Stimulated activated naive CD4-positive, alpha-beta T cell treated with Interleukin-2 at 50 U/mL for 16 hours (primary cell): ENCODE data around the gene DPY19L2.
"Not testable (repeated sequence)": the region's sequence is repeated elsewhere in the genome, so short reads cannot be mapped to it uniquely, and the experiment has no call there.

Source experiments
- DNase-seq: peaks from one replicate; lab custom pipeline; 2025; lab: John Stamatoyannopoulos, UW

Gene DPY19L2

DNA sequence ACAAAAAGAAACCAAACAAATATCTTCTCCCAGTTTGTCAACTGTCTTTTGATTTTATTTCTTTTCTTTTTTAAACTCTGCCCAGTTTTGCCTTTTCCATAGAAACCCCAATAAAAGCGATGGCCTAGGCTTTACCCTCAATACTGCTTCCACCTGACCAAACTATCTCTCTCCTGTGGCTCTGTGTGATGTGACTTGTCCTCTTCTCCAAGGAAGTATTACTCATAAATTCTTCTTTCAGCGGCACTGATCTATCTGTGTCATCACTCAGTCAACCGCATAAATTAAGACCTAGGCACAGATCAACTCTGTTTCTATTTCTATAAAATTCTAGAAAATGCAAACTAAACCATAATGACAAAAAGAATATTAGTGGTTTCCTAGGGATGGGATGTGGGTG is 9.8 kb downstream of the DPY19L2 start:
- not testable (repeated sequence) for DNase-seq

DNA sequence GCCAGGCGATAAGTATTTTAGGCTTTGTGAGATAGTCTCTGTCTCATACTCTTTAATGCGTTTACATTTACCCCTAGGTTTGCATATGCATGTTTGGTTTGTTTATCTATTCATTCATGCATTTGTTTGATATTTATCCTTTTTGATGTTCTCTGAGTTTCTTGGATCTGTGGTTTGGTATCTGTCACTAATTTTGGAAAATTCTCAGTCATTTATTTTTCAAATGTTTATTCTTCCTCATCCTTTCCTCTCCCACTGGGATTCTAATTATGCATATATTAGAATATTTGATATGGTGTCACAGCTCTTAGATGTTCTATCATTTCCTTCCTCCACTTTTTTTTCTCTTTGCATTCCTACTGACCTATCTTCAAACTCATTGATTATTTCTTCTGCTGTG is 11.9 kb downstream of the DPY19L2 start:
- not testable (repeated sequence) for DNase-seq

DNA sequence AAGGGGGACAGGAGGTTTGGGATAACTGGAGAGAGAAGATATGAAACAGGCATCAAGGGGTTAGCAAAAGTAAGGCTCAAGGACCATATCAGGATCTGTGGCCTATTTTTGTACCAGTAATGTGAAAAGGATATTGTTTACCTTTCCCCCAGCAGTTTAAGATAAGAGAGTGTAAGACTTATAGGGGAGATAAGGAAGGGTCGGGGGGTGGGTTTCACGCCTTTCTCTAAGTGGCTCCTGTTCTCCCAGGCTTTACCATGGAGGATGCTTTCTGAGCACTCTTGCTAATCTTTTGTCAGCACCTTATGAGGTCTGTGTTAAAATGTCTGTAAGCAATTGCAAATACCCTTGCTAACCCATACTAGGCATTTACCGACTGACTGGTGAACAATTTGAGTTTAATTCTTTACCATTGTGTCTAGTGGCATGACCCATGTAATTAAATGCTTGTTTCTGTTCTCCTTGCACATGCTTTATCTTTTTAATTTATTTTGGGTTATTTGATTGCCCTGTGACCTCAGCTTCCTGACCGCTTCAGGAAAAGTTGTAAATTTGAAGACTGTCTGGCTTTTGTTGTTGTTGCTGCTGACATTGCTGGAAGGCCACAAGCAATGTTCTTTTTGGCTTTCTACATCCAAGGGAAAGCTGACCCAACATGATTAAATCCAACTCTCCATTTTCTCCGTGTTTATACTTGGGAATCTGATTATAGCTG is 12.6 kb downstream of the DPY19L2 start:
- not testable (repeated sequence) for DNase-seq

DNA sequence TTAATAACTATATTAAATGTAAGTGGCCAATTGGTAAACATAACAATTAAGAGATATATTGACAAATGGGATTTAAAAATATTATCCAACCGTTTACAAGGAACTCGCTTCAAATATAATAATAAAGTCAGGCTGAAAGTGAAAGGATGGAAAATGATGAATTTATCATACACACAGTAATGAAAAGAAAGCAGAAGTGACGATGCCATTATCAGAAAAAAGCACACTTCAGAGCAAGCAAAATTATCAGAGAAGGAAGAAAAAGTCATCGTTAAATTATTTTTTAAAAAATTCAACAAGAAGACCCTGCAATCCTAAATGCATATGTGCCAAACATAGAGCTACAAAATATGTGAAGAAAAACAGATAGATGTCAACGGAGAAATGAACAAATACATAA is 13.8 kb downstream of the DPY19L2 start:
- DNase-seq, result not testable (repeated sequence)

DNA sequence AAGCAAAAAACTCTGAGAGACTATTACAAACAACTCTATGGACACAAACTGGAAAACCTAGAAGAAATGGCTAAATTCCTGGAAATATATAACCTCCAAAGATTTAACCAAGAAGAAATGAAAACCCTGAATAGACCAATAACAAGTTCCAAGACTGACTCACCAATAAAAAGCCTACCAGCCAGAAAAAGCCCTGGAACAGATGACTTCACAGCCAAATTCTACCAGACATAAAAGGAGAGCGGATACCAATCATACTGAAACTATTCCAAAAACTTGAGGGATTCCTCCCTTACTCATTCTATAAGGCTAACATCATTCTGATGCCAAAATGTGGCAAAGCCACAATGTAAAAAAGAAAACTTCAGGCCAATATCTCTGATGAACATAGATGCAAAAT is 18.8 kb downstream of the DPY19L2 start:
- DNase-seq, result not testable (repeated sequence)

DNA sequence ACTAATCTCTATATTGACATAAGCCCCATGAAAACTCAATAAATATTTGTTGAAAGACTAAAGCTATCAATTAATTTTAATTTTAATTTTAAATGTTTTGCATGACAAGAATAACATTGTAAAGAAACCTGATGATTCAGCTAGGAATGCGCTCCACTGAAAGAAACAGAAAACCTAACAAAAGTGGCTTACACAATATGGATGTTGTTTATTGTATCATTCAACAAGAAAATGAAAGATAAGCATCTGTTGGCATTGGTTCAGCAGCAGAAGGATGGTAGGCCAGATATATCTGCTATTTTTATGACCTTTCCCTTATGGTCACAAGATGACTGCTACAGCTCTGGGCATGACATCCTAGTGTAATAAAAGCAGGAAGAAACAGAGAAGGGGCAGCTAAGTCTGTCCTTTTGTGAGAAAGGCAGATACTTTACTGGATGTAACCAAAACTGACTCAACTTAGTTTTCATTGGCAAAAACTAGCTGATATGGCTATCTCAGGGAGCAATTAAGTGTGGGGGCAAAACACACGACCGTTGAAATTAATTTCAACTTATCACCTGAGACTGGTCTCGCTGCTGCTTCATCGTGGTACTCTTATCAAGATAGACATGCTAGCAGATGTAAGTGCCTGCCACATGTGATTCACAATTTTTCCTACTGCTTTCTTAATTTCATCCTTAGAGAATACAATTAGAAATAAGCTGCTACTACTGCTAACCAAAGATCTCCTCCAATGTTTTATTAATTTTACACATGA is 24.7 kb downstream of the DPY19L2 start:
- DNase-seq, result not testable (repeated sequence)

DNA sequence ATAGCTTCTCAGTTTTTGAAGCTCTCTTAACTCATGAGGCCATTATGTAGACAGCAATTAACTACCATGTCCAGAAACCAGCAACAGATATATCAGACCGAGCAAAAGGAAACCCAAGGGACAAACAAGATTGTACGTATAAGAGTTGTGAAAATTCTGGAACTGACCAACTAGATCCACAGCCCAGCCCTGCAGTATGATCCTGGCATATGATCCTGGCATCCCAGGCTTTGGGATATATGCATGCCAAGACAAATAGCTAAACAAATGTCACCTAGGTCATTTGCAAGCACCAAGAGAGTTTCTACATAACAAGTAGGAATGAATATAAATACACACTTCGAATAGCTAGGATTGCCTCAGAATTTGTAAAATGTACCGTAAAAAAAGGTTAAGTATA is 44.0 kb downstream of the DPY19L2 start:
- DNase-seq, result not testable (repeated sequence)

DNA sequence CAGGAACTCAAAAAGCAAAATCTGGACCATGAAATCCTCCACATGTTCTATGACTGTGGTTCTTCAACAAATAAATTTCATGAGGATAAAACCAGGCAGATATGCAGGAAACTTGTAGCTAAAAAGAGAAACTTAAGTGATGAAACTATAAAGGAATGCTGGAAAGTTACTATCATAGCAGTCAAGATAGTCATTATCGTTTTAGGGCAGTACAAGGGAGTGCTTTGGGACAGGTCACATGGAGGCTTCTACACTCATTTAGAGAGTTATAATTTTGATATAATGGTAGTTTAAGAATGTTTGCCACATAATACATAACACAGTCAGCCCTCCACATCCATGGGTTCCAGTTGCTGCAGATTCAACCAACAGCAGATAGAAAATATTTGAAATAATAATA is 52.7 kb downstream of the DPY19L2 start:
- DNase-seq, result not testable (repeated sequence)

DNA sequence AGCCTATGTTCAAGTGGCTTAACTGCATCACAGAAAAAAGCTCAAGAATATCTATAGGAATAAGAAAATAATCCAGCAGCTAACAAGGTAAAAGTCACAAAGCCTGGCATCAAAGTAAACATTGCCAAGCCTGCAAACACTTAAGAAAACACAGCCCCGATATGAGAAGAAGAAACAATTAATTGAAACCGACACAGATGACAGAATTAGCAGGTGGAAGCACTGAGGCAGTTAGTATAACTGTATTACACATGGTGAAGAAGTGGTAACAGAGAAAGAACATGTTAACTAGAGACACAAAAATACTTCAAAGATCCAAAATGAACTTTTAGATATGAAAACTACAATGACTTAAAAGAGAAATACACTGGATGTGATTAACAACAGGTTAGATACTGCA is 57.0 kb downstream of the DPY19L2 start:
- DNase-seq, result not testable (repeated sequence)

DNA sequence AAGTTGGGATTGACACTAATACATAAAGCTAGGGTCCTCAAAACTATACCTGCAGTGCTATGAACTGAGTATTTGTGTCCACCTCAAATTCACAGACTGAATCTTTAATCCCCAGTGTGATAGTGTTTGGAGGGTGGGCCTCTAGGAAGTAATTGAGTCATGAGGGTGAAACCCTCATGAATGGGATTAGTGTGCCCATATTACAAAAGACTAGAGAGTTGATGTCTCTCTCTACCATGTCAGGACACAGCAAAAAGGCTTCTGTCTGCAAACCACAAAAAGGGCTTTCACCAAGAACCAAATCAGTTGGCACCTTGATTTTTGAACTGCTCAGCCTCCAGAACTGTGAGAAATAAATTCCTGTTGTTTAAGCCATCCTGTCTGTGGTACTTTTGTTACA is 59.0 kb downstream of the DPY19L2 start:
- DNase-seq, result not testable (repeated sequence)

DNA sequence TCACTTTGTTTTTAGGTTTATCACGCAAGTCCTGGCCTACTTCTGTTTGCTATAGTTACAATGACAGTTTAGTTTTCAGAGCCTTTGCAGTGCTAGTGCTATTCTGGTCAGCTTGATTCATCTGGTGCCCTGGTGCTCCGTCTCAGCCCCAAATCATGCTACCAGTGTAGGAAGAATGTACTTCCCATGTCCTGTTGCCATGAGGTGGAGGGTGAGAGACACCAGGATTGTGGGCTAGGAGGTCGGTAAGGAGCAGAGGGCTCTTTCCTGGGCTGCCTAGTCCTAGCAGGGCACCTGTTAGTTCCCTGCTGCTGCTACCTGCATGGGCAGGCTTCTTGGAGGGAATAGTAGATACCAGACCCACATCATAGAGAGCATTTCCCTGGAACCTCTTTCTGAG is 63.3 kb downstream of the DPY19L2 start:
- not testable (repeated sequence) for DNase-seq

DNA sequence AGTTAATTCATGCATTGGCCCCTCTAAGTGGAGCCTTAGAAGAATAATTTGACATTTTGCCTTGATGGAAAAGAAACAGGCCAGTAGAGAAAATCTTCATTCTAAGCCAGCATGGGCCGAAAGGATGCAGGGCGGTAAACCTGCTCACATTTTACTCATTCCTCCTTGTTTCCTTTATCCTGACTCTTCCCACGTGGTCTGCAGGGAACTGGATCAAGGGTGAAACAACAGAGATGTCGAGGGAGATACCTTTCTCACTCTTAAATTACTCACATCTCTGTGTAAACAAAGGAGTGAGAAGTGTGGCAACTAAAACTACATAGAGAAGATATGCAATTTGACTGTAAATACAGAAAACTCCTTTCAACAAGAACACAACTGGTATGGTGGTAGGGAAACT is 73.5 kb downstream of the DPY19L2 start:
- DNase-seq, result not testable (repeated sequence)

DNA sequence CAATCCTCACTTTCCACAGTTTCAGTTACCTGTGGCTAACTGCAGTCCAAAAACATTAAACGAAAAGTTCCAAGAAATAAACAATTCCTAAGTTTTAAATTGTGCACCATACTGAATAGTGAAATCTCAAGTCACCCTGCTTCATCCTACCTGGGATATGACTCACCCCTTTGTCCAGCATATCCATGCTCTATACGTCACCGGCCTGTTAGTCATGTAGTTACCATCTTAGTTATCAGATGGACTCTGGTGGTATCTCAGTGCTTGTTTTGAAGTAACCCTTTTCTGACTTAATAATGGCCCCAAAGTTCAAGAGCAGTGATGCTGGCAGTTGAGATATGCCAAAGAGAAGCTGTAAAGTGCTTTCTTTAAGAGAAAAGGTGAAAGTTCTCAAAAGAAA is 83.9 kb downstream of the DPY19L2 start:
- not testable (repeated sequence) for DNase-seq

DNA sequence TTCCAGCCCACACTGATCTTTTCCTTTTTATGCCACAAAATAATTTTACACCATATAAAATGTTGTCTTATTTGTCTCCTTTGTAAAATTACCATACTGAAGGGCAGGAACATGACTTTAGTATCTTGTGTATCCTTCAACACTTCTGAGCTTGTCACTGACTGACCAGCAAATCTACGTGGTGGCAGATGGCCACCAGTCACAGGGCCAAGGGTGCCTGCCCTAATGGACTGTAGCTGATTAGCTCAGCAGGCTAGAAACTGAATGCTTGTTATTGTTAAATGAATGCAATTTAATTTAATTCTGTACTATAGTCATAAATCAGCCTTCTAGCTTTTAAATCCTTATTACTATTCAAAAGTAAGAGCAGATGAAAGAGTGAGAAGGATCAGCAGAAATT is 85.0 kb downstream of the DPY19L2 start:
- not testable (repeated sequence) for DNase-seq

DNA sequence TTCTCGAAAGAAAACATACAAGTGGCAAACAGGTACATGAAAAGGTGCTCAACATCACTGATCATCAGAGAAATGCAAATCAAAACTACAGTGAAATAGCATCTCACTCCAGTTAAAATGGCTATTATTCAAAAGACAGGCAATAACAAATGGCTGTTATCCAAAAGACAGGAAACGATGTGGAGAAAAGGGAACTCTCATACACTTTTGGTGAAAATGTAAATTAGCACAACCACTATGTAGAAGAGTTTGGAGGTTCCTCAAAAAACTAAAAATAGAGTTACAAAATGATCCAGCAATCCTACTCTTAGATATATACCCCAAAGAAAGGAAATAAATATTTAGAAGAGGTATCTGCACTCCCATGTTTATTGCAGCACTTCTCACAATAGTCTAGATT is 90.7 kb downstream of the DPY19L2 start:
- DNase-seq, result not testable (repeated sequence)

DNA sequence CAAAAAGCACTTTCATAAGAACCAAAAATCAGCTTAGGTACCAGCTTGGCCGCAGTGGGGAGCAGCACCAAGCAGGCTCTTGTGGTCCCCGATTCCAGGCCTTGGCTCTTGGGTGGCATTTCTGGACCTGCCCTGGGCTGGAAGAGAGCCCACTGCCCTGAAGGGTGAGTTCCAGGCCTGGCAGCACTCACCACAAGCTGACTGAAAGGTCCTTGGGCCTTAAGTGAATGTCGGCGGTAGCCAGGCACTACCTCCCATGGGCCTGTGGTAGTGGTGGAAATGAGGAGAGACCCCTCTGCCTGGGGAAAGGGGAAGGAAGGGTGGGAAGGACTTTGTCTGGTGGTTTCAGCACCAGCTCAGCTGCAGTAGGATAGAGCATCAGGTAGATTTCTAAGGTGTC is 96.3 kb downstream of the DPY19L2 start:
- DNase-seq, result not testable (repeated sequence)

DNA sequence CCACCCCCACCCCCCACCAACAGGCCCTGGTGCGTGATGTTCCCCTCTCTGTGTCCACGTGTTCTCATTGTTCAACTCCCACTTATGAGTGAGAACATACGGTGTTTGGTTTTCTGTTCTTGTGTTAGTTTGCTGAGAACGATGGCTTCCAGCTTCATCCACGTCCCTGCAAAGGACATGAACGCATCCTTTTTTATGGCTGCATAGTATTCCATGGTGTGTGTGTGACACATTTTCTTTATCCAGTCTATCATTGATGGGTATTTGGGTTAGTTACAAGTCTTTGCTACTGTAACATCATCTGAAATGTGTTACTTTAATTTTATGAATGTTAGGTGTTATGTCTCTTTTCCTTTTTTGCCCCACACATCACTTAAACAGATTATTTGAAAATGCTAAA is 109.8 kb downstream of the DPY19L2 start:
- not testable (repeated sequence) for DNase-seq

DNA sequence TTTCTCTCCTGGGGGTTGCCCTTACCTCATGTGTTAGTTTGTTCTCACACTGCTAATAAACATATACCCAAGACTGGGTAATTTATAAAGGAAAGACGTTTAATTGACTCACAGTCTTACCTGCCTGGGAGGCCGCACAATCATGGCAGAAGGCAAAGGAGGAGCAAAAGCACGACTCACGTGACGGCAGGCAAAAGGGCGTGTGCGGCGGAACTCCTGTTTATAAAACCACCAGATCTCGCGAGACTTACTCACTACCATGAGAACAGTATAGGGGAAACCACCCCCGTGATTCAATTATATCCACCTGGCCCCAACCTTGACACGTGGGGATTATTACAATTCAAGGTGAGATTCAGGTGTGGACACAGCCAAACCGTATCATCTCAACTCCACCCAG is 116.9 kb downstream of the DPY19L2 start:
- DNase-seq, result not testable (repeated sequence)

DNA sequence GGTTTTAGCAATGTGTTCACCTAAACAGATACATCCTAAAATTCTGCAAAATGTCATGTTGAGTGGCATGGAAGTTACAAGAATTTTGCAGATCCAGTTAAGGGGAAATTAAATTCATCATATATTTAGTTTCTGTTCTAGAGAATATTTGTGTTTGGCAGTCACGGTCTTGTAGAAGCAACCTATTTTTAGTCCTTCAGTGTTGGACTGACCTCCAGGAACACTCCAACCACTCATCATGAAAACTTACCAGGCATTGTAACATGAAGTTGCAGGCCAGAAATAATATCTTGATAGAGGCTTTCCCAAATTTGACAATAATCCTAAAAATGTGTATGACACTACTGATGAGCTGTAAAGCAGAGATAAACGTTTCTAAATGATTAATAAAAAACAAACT is 119.3 kb downstream of the DPY19L2 start:
- not testable (repeated sequence) for DNase-seq

DNA sequence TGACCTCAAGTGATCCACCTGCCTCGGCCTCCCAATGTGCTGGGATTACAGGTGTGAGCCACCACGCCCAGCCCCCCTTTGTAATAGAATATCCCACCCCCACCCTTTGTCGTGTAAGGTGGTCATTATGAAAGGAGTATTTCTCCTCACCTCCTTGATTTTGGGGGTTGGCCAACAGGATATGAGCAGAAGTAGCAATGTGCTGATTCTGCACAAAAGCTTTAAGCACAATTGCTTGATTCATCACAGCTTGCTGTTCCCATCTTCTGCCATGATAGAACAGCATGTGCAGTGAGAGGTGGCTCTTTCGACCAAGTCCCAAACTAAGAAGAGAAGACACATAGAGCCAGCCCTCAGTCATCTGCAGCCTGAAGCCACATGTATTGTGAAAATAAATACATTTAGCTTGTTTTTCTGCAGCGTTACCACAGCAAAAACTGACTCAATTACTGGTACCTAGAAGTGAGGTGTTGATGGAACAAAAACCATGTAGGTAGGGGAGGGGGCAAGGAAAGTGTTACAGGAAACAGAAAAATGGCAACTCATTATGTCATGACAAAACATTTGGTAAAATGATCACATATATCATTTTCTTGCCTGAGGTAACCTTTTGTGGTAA is 122.9 kb downstream of the DPY19L2 start:
- not testable (repeated sequence) for DNase-seq

DNA sequence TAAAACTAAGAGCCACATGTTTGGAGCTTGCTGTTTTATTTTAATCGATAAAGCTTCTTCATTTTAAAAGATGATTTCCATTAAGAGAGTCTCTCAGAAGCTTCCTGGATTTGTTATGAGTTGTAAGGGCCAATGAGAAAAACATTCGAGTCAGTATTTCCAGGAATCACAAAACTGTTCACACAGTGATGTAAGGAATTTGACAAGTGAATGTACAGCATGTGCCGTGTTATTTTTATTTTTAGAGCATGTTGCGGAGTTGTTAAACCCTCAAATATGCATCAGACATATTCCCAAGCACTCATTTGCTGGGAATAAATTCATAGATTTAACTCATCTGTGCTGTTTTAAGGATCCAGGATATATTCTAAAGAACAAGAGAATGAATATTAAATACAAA is 129.6 kb downstream of the DPY19L2 start:
- not testable (repeated sequence) for DNase-seq

DNA sequence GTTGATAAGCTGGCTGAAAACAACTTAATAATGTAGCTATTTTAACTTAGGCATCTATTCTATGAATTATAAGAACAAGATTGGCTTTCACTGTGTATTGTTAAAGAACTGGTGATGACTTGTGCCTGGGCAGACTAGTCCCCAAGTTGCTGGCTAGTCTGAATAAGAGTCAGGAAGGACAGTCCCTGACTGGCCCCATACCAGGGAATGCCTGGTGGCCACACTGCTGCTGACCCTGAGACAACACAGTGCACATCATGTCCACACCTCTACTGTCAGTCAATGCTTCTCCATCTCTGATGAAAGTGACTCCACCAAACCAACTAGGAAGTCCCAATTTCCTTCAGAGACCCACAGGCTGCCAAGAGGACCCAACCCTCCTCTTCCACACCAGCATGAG is 130.5 kb downstream of the DPY19L2 start:
- not testable (repeated sequence) for DNase-seq

DNA sequence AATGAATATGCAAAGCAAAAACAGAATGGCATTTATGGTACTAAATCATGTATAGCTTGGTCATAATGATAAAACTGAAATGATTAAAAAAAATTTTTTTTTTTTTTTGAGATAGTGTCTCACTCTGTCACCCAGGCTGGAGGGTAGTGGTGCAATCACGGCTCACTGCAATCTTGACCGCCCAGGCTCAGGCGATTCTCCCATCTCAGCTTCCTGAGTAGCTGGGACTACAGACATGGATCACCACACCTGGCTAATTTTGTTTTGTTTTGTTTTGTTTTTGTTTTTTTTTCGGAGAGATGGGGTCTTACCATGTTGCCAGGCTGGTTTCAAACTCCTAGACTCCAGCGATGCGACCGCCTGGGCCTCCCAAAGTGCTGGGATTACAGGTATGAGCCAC is 138.7 kb downstream of the DPY19L2 start:
- not testable (repeated sequence) for DNase-seq
